Fibroblast of skin of left quadriceps (primary cell): ENCODE results near the gene IKBKE.

ENCODE experiments used
- DNase-seq, 2 experiments: peaks; one replicate each; pipeline ENCODE4 v3.0.0-alpha.2; 2013; ENCODE audit warnings: low read depth in 2 of 2

The IKBKE gene

GRCh38 chr1:206469933-206470691, at the start of gene IKBKE:
TSS of gene IKBKE (plus strand) at chr1:206470476. CDS start at chr1:206473228, 2,752 bp downstream.
- DNase-seq = peak in 1 of 2 experiments; percentile 41

- no peak for DNase-seq
These were observed 48.5 kb upstream of the IKBKE start for GRCh38 chr1:206421616-206422340.

- no peak for DNase-seq
These were observed 47.8 kb upstream of the IKBKE start for GRCh38 chr1:206422525-206422924.

GRCh38 chr1:206427291-206427690, 43.0 kb upstream of the IKBKE start:
- no peak for DNase-seq

- DNase-seq = no peak
These were observed 40.9 kb upstream of the IKBKE start for GRCh38 chr1:206429421-206429820.

- DNase-seq = peak in 1 of 2 experiments; percentile 34
These were observed 40.0 kb upstream of the IKBKE start for GRCh38 chr1:206430031-206430983.

- DNase-seq = no peak
These were observed 34.8 kb upstream of the IKBKE start for GRCh38 chr1:206435445-206435844.

- DNase-seq = no peak
These were observed 31.7 kb upstream of the IKBKE start for GRCh38 chr1:206438554-206438953.

- no peak for DNase-seq
These were observed 31.1 kb upstream of the IKBKE start for GRCh38 chr1:206439205-206439604.

- DNase-seq = no peak
These were observed 28.8 kb upstream of the IKBKE start for GRCh38 chr1:206441336-206441967.

GRCh38 chr1:206442101-206442500, 28.2 kb upstream of the IKBKE start:
- DNase-seq = no peak

- DNase-seq = no peak
These were observed 25.2 kb upstream of the IKBKE start for GRCh38 chr1:206445116-206445515.

GRCh38 chr1:206445911-206446356, 24.3 kb upstream of the IKBKE start:
- no peak for DNase-seq

- DNase-seq = no peak
These were observed 23.4 kb upstream of the IKBKE start for GRCh38 chr1:206446688-206447421.

- no peak for DNase-seq
These were observed 22.9 kb upstream of the IKBKE start for GRCh38 chr1:206447422-206447765.

GRCh38 chr1:206447792-206448191, 22.5 kb upstream of the IKBKE start:
- no peak for DNase-seq

- no peak for DNase-seq
These were observed 21.8 kb upstream of the IKBKE start for GRCh38 chr1:206448471-206448870.

- DNase-seq = no peak
These were observed 20.7 kb upstream of the IKBKE start for GRCh38 chr1:206449565-206449964.

GRCh38 chr1:206450281-206450680, 20.0 kb upstream of the IKBKE start:
- no peak for DNase-seq

GRCh38 chr1:206451134-206451686, 19.1 kb upstream of the IKBKE start:
- no peak for DNase-seq

- no peak for DNase-seq
These were observed 17.2 kb upstream of the IKBKE start for GRCh38 chr1:206453111-206453510.
